ENCODE results near the gene USP54.
"Not testable (repeated sequence)": the region's sequence is repeated elsewhere in the genome, so short reads cannot be mapped to it uniquely, and the experiment has no call there.

The USP54 gene

DNA sequence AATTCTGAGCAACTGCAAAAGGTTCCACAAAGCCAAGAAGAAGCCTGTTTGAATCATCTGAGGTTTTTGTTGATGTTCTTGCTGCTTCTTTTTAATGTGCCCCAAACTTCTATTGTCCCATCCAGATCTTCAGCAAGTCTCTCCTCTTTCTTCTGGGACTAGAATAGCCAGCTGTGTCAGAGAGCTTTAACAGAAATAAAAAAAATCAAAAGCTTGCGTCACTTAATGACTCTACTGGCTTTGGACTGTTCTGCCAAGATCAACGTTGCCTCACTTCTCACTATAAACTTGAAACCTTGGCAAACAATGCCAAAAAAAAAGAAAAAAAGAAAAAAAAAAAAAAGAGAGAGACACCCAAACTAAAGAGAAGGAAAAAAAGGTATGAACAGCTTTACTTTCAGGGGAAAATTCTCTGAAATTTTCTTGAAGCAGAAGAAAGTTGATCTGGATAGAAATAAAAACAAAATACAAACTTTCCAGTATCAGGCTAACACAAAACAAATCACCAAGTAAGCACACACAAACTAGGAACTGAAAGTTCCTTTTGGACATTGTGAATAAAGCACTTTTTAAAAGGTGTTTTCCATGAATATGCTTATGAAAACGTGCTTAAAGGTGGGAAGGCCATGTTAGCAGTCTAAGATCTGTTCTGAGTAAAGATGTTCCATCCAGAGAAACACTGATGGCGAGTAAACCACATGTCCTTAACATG is 14.8 kb downstream of the USP54 start:
- H3K9me3 ChIP-seq (ENCODE audit: control insufficient read depth, low read length) = no peaks in the 10 kb centered on the region
- H3K4me1 ChIP-seq (ENCODE audit: control insufficient read depth, insufficient read depth, low read length, poor library complexity, severe bottlenecking) = no peaks in the 10 kb centered on the region
- WGBS, 2 experiments (ENCODE audit: insufficient coverage in 2 of 2) = 79 to 91% methylated on average over 1 to 2 of the region's 4 CpGs
- H3K27ac ChIP-seq (ENCODE audit: low read depth, low read length, severe bottlenecking) = no peak overlapping the region
- H3K36me3 ChIP-seq (ENCODE audit: control insufficient read depth, insufficient read depth, low read length) = peaks cover 13% of the 10 kb centered on the region
- no peak overlapping the region for H3K4me3 ChIP-seq (ENCODE audit: extremely low read depth, insufficient read depth, low read length, poor library complexity, severe bottlenecking)

DNA sequence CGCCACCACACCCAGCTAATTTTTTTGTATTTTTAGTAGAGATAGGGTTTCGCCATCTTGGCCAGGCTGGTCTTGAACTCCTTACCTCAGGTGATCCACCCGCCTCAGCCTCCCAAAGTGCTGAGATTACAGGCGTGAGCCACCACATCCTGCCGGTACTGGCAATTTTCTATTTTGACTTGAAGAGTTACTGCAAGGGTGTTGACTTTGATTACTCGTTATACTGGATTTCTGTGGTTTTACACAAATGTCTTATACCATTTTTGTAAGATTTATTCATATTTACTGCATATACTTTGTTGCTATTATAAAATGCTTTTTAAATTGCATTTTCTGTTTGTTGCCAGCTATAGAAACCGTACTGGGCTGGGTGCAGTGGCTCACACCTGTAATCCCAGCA is 24.1 kb downstream of the USP54 start:
- H3K36me3 ChIP-seq (ENCODE audit: control insufficient read depth, insufficient read depth, low read length) = peaks cover 20% of the 10 kb centered on the region
- 96 to 97% methylated on average over 4 to 5 of the region's 7 CpGs for WGBS, 2 experiments (ENCODE audit: insufficient coverage in 2 of 2)
- H3K4me1 ChIP-seq (ENCODE audit: control insufficient read depth, insufficient read depth, low read length, poor library complexity, severe bottlenecking); H3K4me3 ChIP-seq (ENCODE audit: extremely low read depth, insufficient read depth, low read length, poor library complexity, severe bottlenecking); H3K9me3 ChIP-seq (ENCODE audit: control insufficient read depth, low read length); H3K27ac ChIP-seq (ENCODE audit: low read depth, low read length, severe bottlenecking): not testable (repeated sequence)

DNA sequence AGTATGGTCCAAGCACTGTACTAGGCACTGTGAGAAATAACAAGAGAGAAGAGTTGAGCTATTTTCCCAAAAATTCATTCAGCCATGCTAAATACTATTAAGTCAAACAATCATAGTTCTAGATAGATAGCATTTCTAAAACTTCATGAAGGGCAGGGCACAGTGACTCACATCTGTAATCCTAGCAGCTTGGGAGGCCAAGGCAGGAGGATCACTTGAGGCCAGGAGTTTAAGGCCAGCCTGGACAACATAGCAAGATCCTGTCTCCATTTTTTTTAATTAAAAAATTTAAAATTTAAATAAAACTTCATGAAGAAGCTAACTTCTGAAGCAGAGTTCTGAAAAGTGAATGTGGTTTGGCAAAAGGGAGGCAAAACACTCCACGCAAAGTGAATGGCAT is 29.9 kb downstream of the USP54 start:
- H3K4me1 ChIP-seq (ENCODE audit: control insufficient read depth, insufficient read depth, low read length, poor library complexity, severe bottlenecking) = no peaks in the 10 kb centered on the region
- 100% methylated on average over 1 of the region's 1 CpG for WGBS, 2 experiments (ENCODE audit: insufficient coverage in 2 of 2)
- H3K27ac ChIP-seq (ENCODE audit: low read depth, low read length, severe bottlenecking) = no peak overlapping the region
- no peak overlapping the region for H3K4me3 ChIP-seq (ENCODE audit: extremely low read depth, insufficient read depth, low read length, poor library complexity, severe bottlenecking)
- no peaks in the 10 kb centered on the region for H3K9me3 ChIP-seq (ENCODE audit: control insufficient read depth, low read length)
- peaks cover 21% of the 10 kb centered on the region for H3K36me3 ChIP-seq (ENCODE audit: control insufficient read depth, insufficient read depth, low read length)

DNA sequence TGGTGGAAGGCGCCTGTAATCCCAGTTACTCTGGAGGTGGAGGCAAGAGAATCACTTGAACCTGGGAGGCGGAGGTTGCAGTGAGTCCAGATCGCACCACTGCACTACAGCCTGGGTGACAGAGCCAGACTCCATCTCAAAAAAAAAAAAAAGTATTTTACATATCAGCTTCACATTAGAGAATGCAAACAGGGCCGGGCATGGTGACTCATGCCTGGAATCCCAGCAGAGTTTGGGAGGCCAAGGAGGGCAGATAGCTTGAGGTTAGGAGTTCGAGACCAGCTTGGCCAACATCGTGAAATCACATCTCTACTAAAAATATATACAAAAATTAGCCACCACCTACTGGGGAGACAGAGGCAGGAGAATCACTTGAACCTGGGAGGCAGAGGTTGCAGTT is 31.6 kb downstream of the USP54 start:
- Histone ChIP-seq H3K27ac (ENCODE audit: low read depth, low read length, severe bottlenecking) (no peak overlapping the region), H3K9me3 (ENCODE audit: control insufficient read depth, low read length) (no peaks in the 10 kb centered on the region), H3K4me3 (ENCODE audit: extremely low read depth, insufficient read depth, low read length, poor library complexity, severe bottlenecking) (no peak overlapping the region), H3K4me1 (ENCODE audit: control insufficient read depth, insufficient read depth, low read length, poor library complexity, severe bottlenecking) (no peaks in the 10 kb centered on the region), H3K36me3 (ENCODE audit: control insufficient read depth, insufficient read depth, low read length) (peaks cover 16% of the 10 kb centered on the region)
- WGBS, 2 experiments (ENCODE audit: insufficient coverage in 2 of 2) = 100% methylated on average over 1 to 2 of the region's 6 CpGs

DNA sequence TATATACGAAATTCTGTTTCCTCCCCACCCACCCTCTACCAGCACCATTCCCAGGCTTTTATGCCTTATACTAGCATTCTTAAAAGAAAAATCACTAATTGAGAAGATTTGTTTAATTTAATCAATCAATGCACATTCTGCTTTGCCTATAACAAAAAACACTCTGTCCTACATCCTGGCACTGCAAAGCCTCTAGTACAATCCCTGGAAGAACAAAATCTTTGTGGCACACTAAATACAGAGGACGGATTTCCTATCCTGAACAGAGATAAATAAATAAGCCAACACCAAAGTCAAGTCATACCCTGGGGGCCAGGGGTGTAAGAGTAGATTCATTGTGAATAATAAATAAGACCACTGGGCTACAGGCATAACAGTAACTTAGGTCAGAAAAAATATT is 34.3 kb downstream of the USP54 start:
- Histone ChIP-seq H3K27ac (ENCODE audit: low read depth, low read length, severe bottlenecking) (no peak overlapping the region), H3K4me3 (ENCODE audit: extremely low read depth, insufficient read depth, low read length, poor library complexity, severe bottlenecking) (no peak overlapping the region), H3K9me3 (ENCODE audit: control insufficient read depth, low read length) (no peaks in the 10 kb centered on the region), H3K4me1 (ENCODE audit: control insufficient read depth, insufficient read depth, low read length, poor library complexity, severe bottlenecking) (no peaks in the 10 kb centered on the region), H3K36me3 (ENCODE audit: control insufficient read depth, insufficient read depth, low read length) (peaks cover 19% of the 10 kb centered on the region)
- no CpG with 5 or more reads among the region's 2 CpGs for WGBS, 2 experiments (ENCODE audit: insufficient coverage in 2 of 2)

DNA sequence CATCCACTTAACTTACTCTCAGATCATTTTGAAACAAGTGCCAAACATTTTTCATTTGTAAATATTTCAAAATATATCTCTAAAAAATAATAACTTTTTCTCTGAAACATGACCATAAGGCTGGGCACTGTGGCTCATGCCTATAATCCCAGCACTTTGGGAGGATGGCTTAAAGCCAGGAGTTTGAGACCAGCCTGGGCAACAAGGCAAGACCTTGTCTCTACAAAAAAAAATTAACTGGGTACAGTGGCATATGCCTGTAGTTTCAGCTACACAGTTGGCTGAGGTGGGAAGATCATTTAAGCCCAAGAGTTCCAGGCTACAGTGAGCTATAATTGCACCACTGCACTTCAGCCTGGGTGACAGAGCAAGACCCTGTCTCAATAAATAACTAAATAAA is 36.4 kb downstream of the USP54 start:
- no peaks in the 10 kb centered on the region for H3K9me3 ChIP-seq (ENCODE audit: control insufficient read depth, low read length)
- H3K27ac ChIP-seq (ENCODE audit: low read depth, low read length, severe bottlenecking) = no peak overlapping the region
- H3K4me3 ChIP-seq (ENCODE audit: extremely low read depth, insufficient read depth, low read length, poor library complexity, severe bottlenecking) = no peak overlapping the region

DNA sequence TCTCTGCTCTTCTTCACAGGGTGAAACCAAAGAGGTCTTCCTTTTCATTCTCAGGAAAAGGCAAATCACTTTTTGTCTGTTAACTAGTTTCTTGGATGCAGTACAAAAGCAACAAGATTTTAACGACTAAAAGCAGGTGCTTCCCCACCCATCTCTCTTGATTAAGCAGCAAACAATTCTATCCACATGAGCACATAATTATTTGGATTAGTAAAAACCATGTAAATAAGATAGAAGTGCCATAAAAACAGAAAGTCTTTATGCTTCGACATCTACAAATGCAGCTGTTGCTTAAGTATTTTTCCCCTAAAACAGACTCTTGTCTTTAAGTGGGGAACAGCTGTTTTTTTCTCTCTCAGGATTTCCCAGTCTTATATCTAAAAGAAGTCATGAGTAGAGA is 37.4 kb downstream of the USP54 start:
- no peaks in the 10 kb centered on the region for H3K9me3 ChIP-seq (ENCODE audit: control insufficient read depth, low read length)
- H3K4me3 ChIP-seq (ENCODE audit: extremely low read depth, insufficient read depth, low read length, poor library complexity, severe bottlenecking) = no peak overlapping the region
- no peaks in the 10 kb centered on the region for H3K4me1 ChIP-seq (ENCODE audit: control insufficient read depth, insufficient read depth, low read length, poor library complexity, severe bottlenecking)
- H3K27ac ChIP-seq (ENCODE audit: low read depth, low read length, severe bottlenecking) = no peak overlapping the region
- no CpG with 5 or more reads among the region's 2 CpGs for WGBS, 2 experiments (ENCODE audit: insufficient coverage in 2 of 2)
- H3K36me3 ChIP-seq (ENCODE audit: control insufficient read depth, insufficient read depth, low read length) = peaks cover 11% of the 10 kb centered on the region

More for the DNA sequence above, 36.4 kb downstream of the USP54 start:
- Histone ChIP-seq H3K36me3 (ENCODE audit: control insufficient read depth, insufficient read depth, low read length) (peaks cover 11% of the 10 kb centered on the region), H3K4me1 (ENCODE audit: control insufficient read depth, insufficient read depth, low read length, poor library complexity, severe bottlenecking) (no peaks in the 10 kb centered on the region)

DNA sequence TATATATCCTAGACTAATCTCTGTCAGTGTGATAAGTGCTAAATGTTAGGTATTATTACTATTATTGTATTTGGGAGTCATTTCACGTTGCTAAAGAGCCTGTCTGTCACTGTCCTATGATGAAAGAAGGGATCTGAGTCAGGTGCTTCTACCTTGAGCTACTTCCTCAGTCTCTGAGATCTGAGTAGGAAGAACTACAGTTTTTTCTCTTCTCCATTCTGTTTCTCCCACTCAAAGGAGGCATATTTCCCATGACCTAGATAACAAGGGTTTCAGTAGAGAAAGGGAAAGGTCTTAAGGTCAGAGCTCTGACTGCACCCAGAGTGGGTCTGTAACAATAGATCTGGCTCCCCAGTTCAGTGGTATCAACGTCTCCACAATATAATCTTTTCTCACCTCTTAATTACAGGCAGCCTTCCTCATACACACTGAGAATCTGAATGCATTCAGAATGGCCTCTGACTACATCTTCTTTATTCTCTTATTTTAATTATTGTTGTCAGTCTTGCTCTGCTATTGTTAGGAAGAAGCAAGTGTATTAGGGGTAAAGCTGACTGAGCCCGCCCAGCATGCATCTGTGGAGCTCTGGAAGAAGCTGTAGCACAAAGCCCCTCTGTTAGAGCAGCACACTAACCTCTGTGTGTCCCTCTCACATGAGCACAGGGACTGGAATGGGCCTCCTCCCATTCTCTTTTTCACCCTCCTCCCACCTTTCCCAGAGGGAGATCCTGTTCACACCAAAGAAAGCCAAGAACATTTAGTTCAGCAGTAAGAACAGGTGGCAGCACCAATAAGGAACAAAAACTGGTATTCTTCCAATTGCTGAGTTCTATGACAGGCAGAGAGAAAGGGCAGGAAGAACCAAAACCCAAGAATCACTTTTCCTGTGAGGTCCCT is 38.1 kb downstream of the USP54 start:
- 68% methylated on average over 2 of the region's 3 CpGs; no CpG with 5 or more reads in 1 of the 2 experiments for WGBS, 2 experiments (ENCODE audit: insufficient coverage in 2 of 2)
- no peak overlapping the region for H3K4me3 ChIP-seq (ENCODE audit: extremely low read depth, insufficient read depth, low read length, poor library complexity, severe bottlenecking)

DNA sequence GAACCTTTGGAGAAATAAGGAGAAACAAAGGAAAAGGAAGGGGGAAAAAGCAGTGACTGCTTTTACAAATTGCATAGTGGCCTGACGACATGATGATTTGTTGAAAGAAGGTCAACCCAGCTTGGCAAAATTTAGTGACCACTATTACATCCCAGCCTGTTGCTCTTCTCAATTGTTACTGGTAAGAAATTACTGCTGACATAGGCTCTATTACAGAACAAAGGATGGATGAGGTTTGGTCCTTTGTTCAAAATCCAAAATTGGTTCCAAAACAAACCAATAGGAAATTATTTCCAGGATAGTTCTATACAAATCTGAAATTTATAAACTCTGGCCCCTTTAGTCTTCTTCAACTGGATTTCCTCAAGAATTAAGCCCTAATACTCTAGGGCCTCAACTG is 39.6 kb downstream of the USP54 start:
- Histone ChIP-seq H3K36me3 (ENCODE audit: control insufficient read depth, insufficient read depth, low read length) (peaks cover 7% of the 10 kb centered on the region), H3K9me3 (ENCODE audit: control insufficient read depth, low read length) (no peaks in the 10 kb centered on the region), H3K4me3 (ENCODE audit: extremely low read depth, insufficient read depth, low read length, poor library complexity, severe bottlenecking) (no peak overlapping the region), H3K4me1 (ENCODE audit: control insufficient read depth, insufficient read depth, low read length, poor library complexity, severe bottlenecking) (no peaks in the 10 kb centered on the region), H3K27ac (ENCODE audit: low read depth, low read length, severe bottlenecking) (no peak overlapping the region)
- 100% methylated on average over 1 of the region's 1 CpG; no CpG with 5 or more reads in 1 of the 2 experiments for WGBS, 2 experiments (ENCODE audit: insufficient coverage in 2 of 2)

More for the DNA sequence above, 38.1 kb downstream of the USP54 start:
- no peaks in the 10 kb centered on the region for H3K4me1 ChIP-seq (ENCODE audit: control insufficient read depth, insufficient read depth, low read length, poor library complexity, severe bottlenecking)
- H3K27ac ChIP-seq (ENCODE audit: low read depth, low read length, severe bottlenecking) = peak overlapping the region; percentile 43
- H3K36me3 ChIP-seq (ENCODE audit: control insufficient read depth, insufficient read depth, low read length) = peaks cover 11% of the 10 kb centered on the region
- no peaks in the 10 kb centered on the region for H3K9me3 ChIP-seq (ENCODE audit: control insufficient read depth, low read length)

DNA sequence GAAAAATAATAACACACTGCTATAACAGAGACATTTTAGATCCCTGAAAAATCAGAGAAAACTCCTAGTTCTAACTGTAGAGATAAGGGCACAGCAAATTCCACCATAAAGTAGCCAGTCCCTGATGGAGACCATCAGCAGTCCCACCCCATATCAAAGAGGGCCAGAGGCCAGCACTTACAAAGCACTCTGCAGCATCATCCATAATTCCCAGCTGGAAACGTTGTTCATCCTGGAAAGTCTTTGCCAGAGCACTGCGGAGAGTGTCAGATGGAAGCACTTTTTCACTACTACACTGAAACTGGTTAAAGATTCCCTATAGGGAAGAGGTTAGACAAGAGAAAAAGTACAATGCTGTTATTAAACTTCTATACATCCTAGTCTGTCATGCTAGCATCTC is 45.8 kb downstream of the USP54 start:
- Histone ChIP-seq H3K4me1 (ENCODE audit: control insufficient read depth, insufficient read depth, low read length, poor library complexity, severe bottlenecking) (no peaks in the 10 kb centered on the region), H3K4me3 (ENCODE audit: extremely low read depth, insufficient read depth, low read length, poor library complexity, severe bottlenecking) (no peak overlapping the region), H3K27ac (ENCODE audit: low read depth, low read length, severe bottlenecking) (no peak overlapping the region), H3K36me3 (ENCODE audit: control insufficient read depth, insufficient read depth, low read length) (peaks cover 25% of the 10 kb centered on the region), H3K9me3 (ENCODE audit: control insufficient read depth, low read length) (no peaks in the 10 kb centered on the region)
- 100% methylated on average over 1 of the region's 2 CpGs; no CpG with 5 or more reads in 1 of the 2 experiments for WGBS, 2 experiments (ENCODE audit: insufficient coverage in 2 of 2)

DNA sequence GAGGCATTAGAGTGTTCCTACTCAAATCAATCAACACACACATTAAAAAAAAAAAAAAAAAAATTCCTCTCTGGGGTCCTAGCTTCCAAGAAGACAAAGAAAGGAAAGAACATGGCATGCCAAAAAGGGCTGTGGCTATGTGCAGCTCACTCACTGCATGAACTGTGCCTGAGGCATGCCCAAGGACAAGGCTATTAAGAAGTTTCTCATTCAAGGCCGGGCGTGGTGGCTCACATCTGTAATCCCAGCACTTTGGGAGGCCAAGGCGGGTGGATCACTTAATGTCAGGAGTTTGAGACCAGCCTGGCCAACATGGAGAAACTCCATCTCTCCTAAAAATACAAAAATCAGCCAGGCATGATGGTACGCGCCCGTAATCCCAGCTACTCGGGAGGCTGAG is 53.4 kb downstream of the USP54 start:
- no peaks in the 10 kb centered on the region for H3K9me3 ChIP-seq (ENCODE audit: control insufficient read depth, low read length)
- no peak overlapping the region for H3K4me3 ChIP-seq (ENCODE audit: extremely low read depth, insufficient read depth, low read length, poor library complexity, severe bottlenecking)
- H3K36me3 ChIP-seq (ENCODE audit: control insufficient read depth, insufficient read depth, low read length) = peaks cover 44% of the 10 kb centered on the region
- WGBS, 2 experiments (ENCODE audit: insufficient coverage in 2 of 2) = 88 to 96% methylated on average over 6 to 7 of the region's 7 CpGs
- H3K27ac ChIP-seq (ENCODE audit: low read depth, low read length, severe bottlenecking) = no peak overlapping the region
- no peaks in the 10 kb centered on the region for H3K4me1 ChIP-seq (ENCODE audit: control insufficient read depth, insufficient read depth, low read length, poor library complexity, severe bottlenecking)

All from mesodermal cell (in vitro differentiated cells).